H1 (cell line): Measurements from ENCODE around the gene ASF1B. TPM values are rescaled to one million over a fixed set of nuclear protein-coding genes. Genes with fewer than 3 reads are reported as not detected.

Source experiments
- CTCF ChIA-PET: fragments of 300-600 bp; sonication (Branson Sonifier 250); formaldehyde crosslinking; loops from one replicate; lab custom pipeline; 2021; ENCODE audit not compliant: partially characterized antibody; lab: Charles Lee
- POLR2A ChIA-PET: fragments of 300-600 bp; sonication (Branson Sonifier 250); formaldehyde crosslinking; loops from one replicate; lab custom pipeline; 2021; ENCODE audit warnings: inconsistent platforms; ENCODE audit not compliant: partially characterized antibody; lab: Charles Lee
- DNase-seq, 2 experiments: peaks; one replicate each; pipeline versions ENCODE4 v3.0.0 to v3.0.0-alpha.2; 2010 to 2022; ENCODE audit warnings: low spot score in 2 of 2, low read depth in 1 of 2, mixed read lengths in 1 of 2
- FAIRE-seq: peaks from 2 replicates; lab custom pipeline; 2011; peaks lifted over from hg19 to GRCh38; lab: Jason Lieb, UNC
- H2AFZ ChIP-seq: 2 replicates; pipeline ENCODE4 v1.8.1; 2012; ENCODE audit warnings: low read length, inconsistent platforms
- H2AK5ac ChIP-seq: 2 replicates; pipeline ENCODE4 v1.6.1; 2013; ENCODE audit warnings: low read depth, low read length
- H2BK120ac ChIP-seq: replicated peaks from 2 replicates; pipeline ENCODE3; 2013; ENCODE audit warnings: low read depth, low read length, inconsistent platforms
- H2BK12ac ChIP-seq: 2 replicates; pipeline ENCODE4 v1.6.1; 2013; ENCODE audit warnings: low read depth, low read length
- H2BK15ac ChIP-seq: 2 replicates; pipeline ENCODE4 v1.6.1; 2013; ENCODE audit warnings: low read length
- H2BK20ac ChIP-seq: 2 replicates; pipeline ENCODE4 v1.6.1; 2013; ENCODE audit warnings: low read length
- H2BK5ac ChIP-seq: 2 replicates; pipeline ENCODE4 v1.6.1; 2013; ENCODE audit warnings: low read depth, low read length
- H3K14ac ChIP-seq: 2 replicates; pipeline ENCODE4 v1.6.1; 2013; ENCODE audit warnings: inconsistent platforms; ENCODE audit not compliant: insufficient read length
- H3K18ac ChIP-seq: 2 replicates; pipeline ENCODE4 v1.6.1; 2013; ENCODE audit warnings: low read length; ENCODE audit errors: extremely low read depth
- H3K23ac ChIP-seq: 2 replicates; pipeline ENCODE4 v1.6.1; 2013; ENCODE audit warnings: inconsistent platforms; ENCODE audit not compliant: insufficient read length
- H3K23me2 ChIP-seq: 2 replicates; pipeline ENCODE4 v1.6.1; 2013; ENCODE audit warnings: low read depth, low read length
- H3K27ac ChIP-seq: 2 replicates; pipeline ENCODE4 v1.6.1; 2011; ENCODE audit warnings: low read depth, low read length, inconsistent platforms
- H3K27me3 ChIP-seq, 4 experiments: replicated peaks in 1 of 4; 1 replicate in 1 of 4; 2 replicates in 3 of 4; pipeline versions ENCODE4 v1.6.1 to v1.8.1; 2011 to 2013; ENCODE audit warnings: low read length in 3 of 4, mild to moderate bottlenecking in 3 of 4, inconsistent platforms in 2 of 4, mixed read lengths in 2 of 4, moderate library complexity in 1 of 4; ENCODE audit not compliant: control insufficient read depth in 3 of 4, insufficient read depth in 3 of 4; ENCODE audit errors: extremely low read depth in 1 of 4
- H3K36me3 ChIP-seq, 4 experiments: 2 replicates each; pipeline versions ENCODE4 v1.6.1 to v1.8.1; 2011 to 2013; ENCODE audit warnings: mild to moderate bottlenecking in 4 of 4, low read length in 3 of 4, moderate library complexity in 2 of 4, control low read depth in 1 of 4, inconsistent platforms in 1 of 4; ENCODE audit not compliant: insufficient read depth in 4 of 4, control insufficient read depth in 2 of 4
- H3K4ac ChIP-seq: replicated peaks from 2 replicates; pipeline ENCODE3; 2013; ENCODE audit warnings: low read length, low read depth, mixed read lengths, inconsistent platforms; ENCODE audit not compliant: insufficient read length
- H3K4me1 ChIP-seq, 4 experiments: replicated peaks in 1 of 4; 1 replicate in 1 of 4; 2 replicates in 3 of 4; pipeline versions ENCODE4 v1.6.1 to v1.8.1; 2011 to 2013; ENCODE audit warnings: low read length in 3 of 4, inconsistent platforms in 2 of 4, mixed read lengths in 1 of 4; ENCODE audit not compliant: insufficient read depth in 4 of 4, control insufficient read depth in 3 of 4
- H3K4me2 ChIP-seq, 2 experiments: 2 replicates each; pipeline versions ENCODE4 v1.6.1 to v1.8.1; 2011 to 2013; ENCODE audit warnings: low read depth in 2 of 2, low read length in 2 of 2, control low read depth in 1 of 2, inconsistent platforms in 1 of 2, mild to moderate bottlenecking in 1 of 2; ENCODE audit not compliant: insufficient read depth in 1 of 2
- H3K4me3 ChIP-seq, 4 experiments: fragments of 200-600, 300-600 bp in 1 of 4; sonication (generic), shearing (Covaris generic), sonication (Bioruptor Twin) in 1 of 4; 2 replicates each; pipeline versions ENCODE4 v1.5.1 to v1.8.1; 2011 to 2016; ENCODE audit warnings: low read length in 4 of 4, low read depth in 3 of 4, control low read depth in 2 of 4, inconsistent platforms in 2 of 4, mild to moderate bottlenecking in 2 of 4, mixed read lengths in 1 of 4, moderate library complexity in 1 of 4; ENCODE audit not compliant: insufficient read depth in 2 of 4; ENCODE audit errors: extremely low read depth in 1 of 4
- H3K56ac ChIP-seq: replicated peaks from 2 replicates; pipeline ENCODE3; 2013; ENCODE audit warnings: low read depth, mild to moderate bottlenecking, mixed read lengths, low read length, inconsistent platforms; ENCODE audit not compliant: insufficient read length
- H3K79me1 ChIP-seq: 2 replicates; pipeline ENCODE4 v1.6.1; 2013; ENCODE audit warnings: low read depth, low read length, control low read depth
- H3K79me2 ChIP-seq, 2 experiments: 2 replicates each; pipeline versions ENCODE4 v1.6.1 to v1.8.1; 2012 to 2013; ENCODE audit warnings: low read length in 2 of 2, mild to moderate bottlenecking in 2 of 2, inconsistent platforms in 1 of 2; ENCODE audit not compliant: insufficient read depth in 2 of 2, control insufficient read depth in 1 of 2
- H3K9ac ChIP-seq, 4 experiments: replicated peaks in 1 of 4; 1 replicate in 1 of 4; 2 replicates in 3 of 4; pipeline versions ENCODE4 v1.6.1 to v1.8.1; 2011 to 2013; ENCODE audit warnings: low read depth in 3 of 4, low read length in 3 of 4, control low read depth in 2 of 4, mild to moderate bottlenecking in 2 of 4, moderate library complexity in 2 of 4, inconsistent platforms in 1 of 4; ENCODE audit errors: extremely low read depth in 1 of 4
- H3K9me3 ChIP-seq, 2 experiments: 2 replicates each; pipeline versions ENCODE4 v1.6.1 to v1.8.1; 2012 to 2013; ENCODE audit warnings: mild to moderate bottlenecking in 2 of 2, moderate library complexity in 2 of 2, control low read depth in 1 of 2, inconsistent platforms in 1 of 2, low read depth in 1 of 2, low read length in 1 of 2, mixed read lengths in 1 of 2; ENCODE audit not compliant: insufficient read depth in 2 of 2
- H4K20me1 ChIP-seq, 2 experiments: replicated peaks in 1 of 2; 2 replicates each; pipeline versions ENCODE3 to v1.8.1; 2011 to 2013; ENCODE audit warnings: inconsistent platforms in 2 of 2, low read length in 2 of 2, mild to moderate bottlenecking in 1 of 2; ENCODE audit not compliant: insufficient read depth in 2 of 2, control insufficient read depth in 1 of 2
- H4K5ac ChIP-seq: 2 replicates; pipeline ENCODE4 v1.6.1; 2013; ENCODE audit warnings: low read length, low read depth, mixed read lengths, inconsistent platforms; ENCODE audit not compliant: insufficient read length
- H4K8ac ChIP-seq: 2 replicates; pipeline ENCODE4 v1.8.0; 2013; ENCODE audit warnings: mild to moderate bottlenecking, moderate library complexity, low read length, inconsistent platforms; ENCODE audit not compliant: insufficient read depth; ENCODE audit errors: extremely low read depth
- H4K91ac ChIP-seq: replicated peaks from 2 replicates; pipeline ENCODE3; 2013; ENCODE audit warnings: low read length, mixed read lengths, inconsistent platforms; ENCODE audit not compliant: insufficient read length
- CHD2 ChIP-seq: IDR thresholded peaks from 2 replicates; pipeline ENCODE4 v1.6.1; 2012; ENCODE audit warnings: low read length, improper control_type of control experiment
- CTBP2 ChIP-seq: IDR thresholded peaks from 2 replicates; pipeline ENCODE4 v1.7.0; 2011; ENCODE audit warnings: borderline replicate concordance, mild to moderate bottlenecking, moderate library complexity, mixed read lengths, low read length; ENCODE audit not compliant: insufficient read depth, insufficient read length
- EGR1 ChIP-seq: IDR thresholded peaks from 2 replicates; pipeline ENCODE4 v1.6.1; 2011; ENCODE audit warnings: low read depth, low read length, borderline replicate concordance
- EP300 ChIP-seq, 2 experiments: IDR thresholded peaks; 1 replicate in 1 of 2; 2 replicates in 1 of 2; pipeline ENCODE4 v1.6.1; 2011 to 2012; ENCODE audit warnings: low read depth in 2 of 2, low read length in 2 of 2, mild to moderate bottlenecking in 2 of 2, borderline replicate concordance in 1 of 2, inconsistent platforms in 1 of 2, moderate library complexity in 1 of 2
- EZH2 ChIP-seq: fragments of 200-600 bp; sonication (generic); IDR thresholded peaks from 2 replicates; pipeline ENCODE4 v1.7.1; 2012; ENCODE audit warnings: low read depth, mild to moderate bottlenecking, moderate library complexity, low read length, inconsistent platforms; ENCODE audit not compliant: severe bottlenecking
- NRF1 ChIP-seq: IDR thresholded peaks from 2 replicates; pipeline ENCODE4 v1.6.1; 2011; ENCODE audit warnings: mild to moderate bottlenecking, low read depth, low read length, improper control_type of control experiment
- POLR2AphosphoS5 ChIP-seq: IDR thresholded peaks from 2 replicates; pipeline ENCODE4 v1.6.1; 2011; ENCODE audit warnings: low read depth, low read length
- POU5F1 ChIP-seq: IDR thresholded peaks from 2 replicates; pipeline ENCODE4 v1.6.1; 2011; ENCODE audit warnings: low read depth, mild to moderate bottlenecking, low read length, moderate library complexity
- SIRT6 ChIP-seq: IDR thresholded peaks from one replicate; pipeline ENCODE4 v1.7.1; 2012; ENCODE audit warnings: low read length, inconsistent platforms
- TBP ChIP-seq: IDR thresholded peaks from 2 replicates; pipeline ENCODE4 v1.6.1; 2011; ENCODE audit warnings: low read depth, low read length, improper control_type of control experiment
- TCF12 ChIP-seq: IDR thresholded peaks from 2 replicates; pipeline ENCODE4 v1.6.1; 2011; ENCODE audit warnings: low read depth, mild to moderate bottlenecking, low read length
- YY1 ChIP-seq: IDR thresholded peaks from 2 replicates; pipeline ENCODE4 v1.6.1; 2011; ENCODE audit warnings: low read depth, mild to moderate bottlenecking, low read length
- WGBS, 2 experiments: shearing (Covaris generic) in 1 of 2; methylation state at CpG; one replicate each; pipeline versions ENCODE4 v1.1.6 to v1.1.7; 2013 to 2015; ENCODE audit warnings: low lambda C conversion rate in 2 of 2, mixed read lengths in 2 of 2, inconsistent platforms in 1 of 2, low coverage in 1 of 2, missing lambda C conversion rate in 1 of 2; ENCODE audit not compliant: insufficient replicate concordance in 2 of 2, insufficient coverage in 1 of 2, insufficient read length in 1 of 2; ENCODE audit errors: extremely low coverage in 1 of 2, missing lambda C conversion rate in 1 of 2; 5-methylcytosine and 5-hydroxymethylcytosine counted together
- polyA plus RNA-seq, 7 experiments: library from polyadenylated mRNA; depleted of rRNA in 3 of 7; stranded (reverse) in 5 of 7; unstranded in 2 of 7; fragments of >200 nt in 5 of 7; fragments of 200-250 nt in 2 of 7; gene quantifications; 1 replicate in 5 of 7; 2 replicates in 1 of 7; 4 replicates in 1 of 7; pipeline versions ENCODE4 v1.2.1 to v1.2.3, GENCODE V29; 2011 to 2013; ENCODE audit warnings: missing spikeins in 2 of 7, mixed read lengths in 2 of 7
- total RNA-seq: library from RNA; stranded (reverse); fragmentation: NEBNext Ultra II Directional; extraction: Animal tissue kit (Norgen Biotek cat#: 25700); gene quantifications from 2 replicates; pipeline ENCODE4 v1.2.1, GENCODE V29; 2021

ASF1B gene
- total and polyA plus RNA-seq, 2 of the 8 experiments (the other 6 are each of a cell fraction or from before 2014, with no cell fraction given) = 32.6 to 59.2 TPM

GRCh38 chr19:14150770-14151661 is 14.6 kb upstream of the ASF1B start:
- H3K79me1 ChIP-seq = no peaks in the 10 kb centered on the region; the same call in none of the 2 replicates
- no peak overlapping the region for H4K91ac ChIP-seq
- DNase-seq (no peak), FAIRE-seq (no peak)
- no peak overlapping the region for H3K4ac ChIP-seq
- H3K4me3 ChIP-seq = no peak overlapping the region
- H2BK5ac ChIP-seq = no peak overlapping the region
- peaks cover 0 to 21% (median 14%) of the 10 kb centered on the region in 4 experiments; a peak in 6 of 7 replicates for H3K4me1 ChIP-seq
- H2AFZ ChIP-seq = no peak overlapping the region
- peaks cover 8 to 15% of the 10 kb centered on the region in 2 experiments for H4K20me1 ChIP-seq
- ChIA-PET POLR2A (interaction anchor here (0.6 to 2.4 kb wide), 5 partner anchors 11 to 271 kb away, joined by 3 to 12 read pairs (median 5); partner anchors contain the start of gene ASF1B), CTCF (interaction anchor here (0.6 to 1.4 kb wide), 6 partner anchors 14 to 320 kb away, joined by 3 to 5 read pairs (median 3); partner anchors contain the start of gene ASF1B)
- no peak overlapping the region for H2BK12ac ChIP-seq
- H2BK15ac ChIP-seq = no peak overlapping the region
- H4K8ac ChIP-seq = no peak overlapping the region
- H3K18ac ChIP-seq = no peak overlapping the region
- H3K36me3 ChIP-seq = peaks cover 7 to 34% (median 31%) of the 10 kb centered on the region in 4 experiments; a peak in 7 of 8 replicates
- no peak overlapping the region for H3K27ac ChIP-seq
- no peak overlapping the region for H3K56ac ChIP-seq
- H3K79me2 ChIP-seq = no peaks in the 10 kb centered on the region
- H2AK5ac ChIP-seq = no peak overlapping the region
- no peak overlapping the region for H3K23ac ChIP-seq
- H3K23me2 ChIP-seq = no peaks in the 10 kb centered on the region
- no peak overlapping the region for H4K5ac ChIP-seq
- 92% methylated on average over 17 of the region's 47 CpGs; no CpG with 5 or more reads in 1 of the 2 experiments for WGBS, 2 experiments
- H3K14ac ChIP-seq = no peak overlapping the region
- no peak overlapping the region for H2BK20ac ChIP-seq
- H3K9ac ChIP-seq = no peak overlapping the region
- no peak overlapping the region for H3K4me2 ChIP-seq
- H2BK120ac ChIP-seq = no peak overlapping the region
- no peaks in the 10 kb centered on the region for H3K27me3 ChIP-seq
- no peaks in the 10 kb centered on the region for H3K9me3 ChIP-seq
- TF ChIP-seq POU5F1 = no peak
- TF ChIP-seq TCF12 = no peak
- TF ChIP-seq SIRT6 = no peak
- TF ChIP-seq EGR1 = no peak
- no peak for TF ChIP-seq EZH2
- no peak for TF ChIP-seq YY1
- no peak for TF ChIP-seq POLR2AphosphoS5
- TF ChIP-seq NRF1 = no peak
- no peak for TF ChIP-seq EP300 (IDR thresholded peaks at IDR 0.05; ENCODE audit: borderline replicate concordance in 1 of 2, low read depth in 2 of 2, low read length in 2 of 2)
- TF ChIP-seq CTBP2 = no peak
- TF ChIP-seq CHD2 = no peak
- TF ChIP-seq TBP = no peak
